Stimulated activated CD8-positive, alpha-beta memory T cell treated with anti-CD3 and anti-CD28 coated beads, Interleukin-4, amount 100 ng/mL, for 1 hour (primary cell): ENCODE data around the gene MSRB2.

Experiments
- DNase-seq, 2 donors: peaks; one replicate each; pipeline ENCODE4 v3.0.0-alpha.2; 2020; ENCODE audit warnings: low read depth in 2 of 2, low spot score in 1 of 2

Gene MSRB2

DNA sequence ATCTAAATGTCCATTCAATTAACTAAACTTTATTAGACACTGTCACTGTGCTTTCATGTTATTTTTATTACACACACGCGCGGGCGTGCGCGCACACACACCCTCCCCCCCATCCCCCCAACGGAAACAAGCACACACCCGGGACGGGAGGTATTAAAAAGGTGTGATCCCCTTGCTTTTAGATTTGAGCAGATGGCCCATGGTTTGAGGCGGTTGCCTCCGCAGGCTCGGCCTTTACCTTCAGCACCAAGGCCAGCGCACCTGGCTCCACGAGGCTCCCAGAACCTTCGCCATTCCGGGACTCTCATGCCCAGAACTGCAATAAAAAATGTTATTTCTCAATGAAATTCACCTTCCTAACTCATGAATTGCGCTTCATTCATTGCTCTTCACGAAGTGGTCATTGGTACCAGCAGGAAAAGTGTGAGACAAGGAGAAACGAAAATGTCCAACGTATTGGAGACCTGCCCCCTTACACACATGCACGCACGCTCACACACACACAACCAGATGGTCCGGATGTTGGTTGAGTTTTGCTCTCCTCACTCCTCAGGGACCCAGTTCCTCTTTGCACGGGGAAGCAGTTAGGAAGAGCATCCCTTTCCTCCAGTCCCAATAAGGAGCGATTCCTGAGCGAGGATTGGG is 76.0 kb downstream of the MSRB2 start:
- DNase-seq: no peak
